ENCODE results near the gene C1orf21. TPM values are rescaled to one million over a fixed set of nuclear protein-coding genes. Genes with fewer than 3 reads are reported as not detected.

The C1orf21 gene
- total RNA-seq, 4 donors from 2014 or later: 106 to 206 (median 154) TPM

DNA sequence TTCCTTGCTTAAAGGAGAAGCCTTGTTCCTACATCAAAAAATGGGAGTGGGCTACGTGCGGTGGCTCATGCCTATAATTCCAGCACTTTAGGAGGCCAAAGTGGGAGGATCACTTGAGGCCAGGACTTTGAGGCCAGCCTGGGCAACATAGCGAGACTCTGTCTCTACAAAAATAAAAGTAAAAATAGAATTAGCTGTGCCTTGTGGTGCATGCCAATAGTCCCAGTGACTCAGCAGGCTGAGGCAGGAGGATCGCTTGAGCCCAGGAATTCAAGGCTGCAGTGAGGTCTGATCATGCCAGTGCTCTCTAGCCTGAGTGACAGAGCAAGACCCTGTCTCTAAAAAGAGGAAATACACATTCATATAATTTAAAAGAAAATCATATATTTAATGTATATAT lies 127.1 kb downstream of the C1orf21 start:
- Histone ChIP-seq H3K27me3 (no peaks in the 10 kb centered on the region), H3K4me3 (no peak overlapping the region), H3K27ac (peak overlapping the region; percentile 75 to 96 (median 90)), H3K36me3 (peaks cover 0 to 11% of the 10 kb centered on the region in 2 donors), H3K9me3 (no peaks in the 10 kb centered on the region), H3K4me1 (peaks cover 58 to 72% of the 10 kb centered on the region in 2 donors)
- intact Hi-C loops (cut with DNase I; ENCODE audit: low total_unique reads) (no loop called here), in situ Hi-C loops (cut with MboI; ENCODE audit: low sequenced_read_pairs in 4 of 4) (no loop called here)
- TF ChIP-seq POLR2A (IDR thresholded peaks at IDR 0.05) (no peak), CTCF (IDR thresholded peaks at IDR 0.05 in 4 of 5, conservative IDR thresholded peaks at IDR 0.05 in 1 of 5) (no peak)
- DNase-seq (peak; percentile 63 to 82), ATAC-seq (peak; percentile 82 to 85)

GRCh38 chr1:184514447-184514846 lies 127.6 kb downstream of the C1orf21 start:
- in situ Hi-C loops (cut with MboI; ENCODE audit: low sequenced_read_pairs in 4 of 4) (no loop called here), intact Hi-C loops (cut with DNase I; ENCODE audit: low total_unique reads) (no loop called here)
- Histone ChIP-seq H3K36me3 (peaks cover 0 to 11% of the 10 kb centered on the region in 2 donors), H3K4me1 (peaks cover 59 to 72% of the 10 kb centered on the region in 2 donors), H3K9me3 (no peaks in the 10 kb centered on the region), H3K27me3 (no peaks in the 10 kb centered on the region), H3K27ac (peak overlapping the region; percentile 75 to 96 (median 90)), H3K4me3 (no peak overlapping the region)
- peak; percentile 23 to 45 for ATAC-seq
- no peak for DNase-seq
- TF ChIP-seq CTCF (IDR thresholded peaks at IDR 0.05 in 4 of 5, conservative IDR thresholded peaks at IDR 0.05 in 1 of 5): no peak
- no peak for TF ChIP-seq POLR2A (IDR thresholded peaks at IDR 0.05)

GRCh38 chr1:184517130-184517529 lies 130.3 kb downstream of the C1orf21 start:
- in situ Hi-C loops (cut with MboI; ENCODE audit: low sequenced_read_pairs in 4 of 4) (no loop called here), intact Hi-C loops (cut with DNase I; ENCODE audit: low total_unique reads) (no loop called here)
- Histone ChIP-seq H3K36me3 (no peaks in the 10 kb centered on the region), H3K4me3 (no peak overlapping the region), H3K27ac (peak overlapping the region; percentile 75 to 96 (median 90)), H3K4me1 (peaks cover 71 to 88% of the 10 kb centered on the region in 2 donors), H3K9me3 (no peaks in the 10 kb centered on the region), H3K27me3 (no peaks in the 10 kb centered on the region)
- TF ChIP-seq CTCF (IDR thresholded peaks at IDR 0.05 in 4 of 5, conservative IDR thresholded peaks at IDR 0.05 in 1 of 5) (no peak), POLR2A (IDR thresholded peaks at IDR 0.05) (no peak)
- no peak for ATAC-seq
- no peak for DNase-seq

DNA sequence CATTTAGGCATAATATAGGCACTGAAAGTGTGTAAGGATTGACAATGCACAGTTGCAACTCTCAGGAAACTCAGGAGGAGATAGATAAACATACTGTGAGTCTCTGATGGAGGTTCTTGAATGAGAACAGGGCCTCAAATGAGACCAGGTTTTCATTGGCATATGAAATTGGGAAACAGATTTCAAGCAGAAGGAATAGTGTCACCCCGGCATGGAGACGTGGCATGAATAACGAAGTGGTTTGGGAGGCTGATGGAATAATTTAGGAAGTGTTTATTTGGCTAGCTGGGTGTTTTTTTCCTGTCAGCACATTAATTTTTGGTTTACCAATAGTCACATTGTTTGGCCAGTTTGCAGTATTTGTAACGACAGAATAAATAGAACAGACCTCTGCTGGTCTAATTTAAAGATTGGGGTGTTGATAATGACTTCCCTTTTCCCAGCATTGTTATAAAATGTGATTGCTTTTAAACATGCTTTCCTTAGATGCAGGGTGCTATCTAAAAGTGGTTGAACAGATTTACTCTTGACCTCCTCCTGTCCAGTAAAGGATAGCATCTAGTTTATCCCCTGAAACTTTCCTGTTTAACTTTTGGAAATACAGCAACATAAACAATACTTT lies 132.0 kb downstream of the C1orf21 start:
- in situ Hi-C loops (cut with MboI; ENCODE audit: low sequenced_read_pairs in 4 of 4) (no loop called here), intact Hi-C loops (cut with DNase I; ENCODE audit: low total_unique reads) (no loop called here)
- no peak overlapping the region for H3K4me3 ChIP-seq
- H3K27ac ChIP-seq: peak overlapping the region; percentile 75 to 96 (median 90)
- no peak for DNase-seq
- no peak for TF ChIP-seq POLR2A (IDR thresholded peaks at IDR 0.05)
- no peak for TF ChIP-seq CTCF (IDR thresholded peaks at IDR 0.05 in 4 of 5, conservative IDR thresholded peaks at IDR 0.05 in 1 of 5)
- no peaks in the 10 kb centered on the region for H3K9me3 ChIP-seq
- H3K27me3 ChIP-seq: no peaks in the 10 kb centered on the region
- peak in 1 of 2 donors; percentile 13 for ATAC-seq
- H3K4me1 ChIP-seq: peaks cover 68 to 81% of the 10 kb centered on the region in 2 donors
- no peaks in the 10 kb centered on the region for H3K36me3 ChIP-seq

All from gastrocnemius medialis (tissue), 4 donors.